ENCODE data around the gene AP2S1.

GRCh38 chr19:46872967-46873366 lies 22.3 kb upstream of the AP2S1 start:
- no peak for TF ChIP-seq EZH2 (IDR thresholded peaks at IDR 0.05; ENCODE audit: low read length, unreplicated experiment)
- TF ChIP-seq, protein P1, sequence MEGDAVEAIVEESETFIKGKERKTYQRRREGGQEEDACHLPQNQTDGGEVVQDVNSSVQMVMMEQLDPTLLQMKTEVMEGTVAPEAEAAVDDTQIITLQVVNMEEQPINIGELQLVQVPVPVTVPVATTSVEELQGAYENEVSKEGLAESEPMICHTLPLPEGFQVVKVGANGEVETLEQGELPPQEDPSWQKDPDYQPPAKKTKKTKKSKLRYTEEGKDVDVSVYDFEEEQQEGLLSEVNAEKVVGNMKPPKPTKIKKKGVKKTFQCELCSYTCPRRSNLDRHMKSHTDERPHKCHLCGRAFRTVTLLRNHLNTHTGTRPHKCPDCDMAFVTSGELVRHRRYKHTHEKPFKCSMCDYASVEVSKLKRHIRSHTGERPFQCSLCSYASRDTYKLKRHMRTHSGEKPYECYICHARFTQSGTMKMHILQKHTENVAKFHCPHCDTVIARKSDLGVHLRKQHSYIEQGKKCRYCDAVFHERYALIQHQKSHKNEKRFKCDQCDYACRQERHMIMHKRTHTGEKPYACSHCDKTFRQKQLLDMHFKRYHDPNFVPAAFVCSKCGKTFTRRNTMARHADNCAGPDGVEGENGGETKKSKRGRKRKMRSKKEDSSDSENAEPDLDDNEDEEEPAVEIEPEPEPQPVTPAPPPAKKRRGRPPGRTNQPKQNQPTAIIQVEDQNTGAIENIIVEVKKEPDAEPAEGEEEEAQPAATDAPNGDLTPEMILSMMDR (conservative IDR thresholded peaks at IDR 0.05; ENCODE audit: low read depth, low read length), result no peak
- TF ChIP-seq EZH2phosphoT487 (IDR thresholded peaks at IDR 0.05; ENCODE audit: borderline replicate concordance, low read length), result no peak
